ENCODE data around the gene NQO2. TPM values are rescaled to one million over a fixed set of nuclear protein-coding genes. Genes with fewer than 3 reads are reported as not detected.
A peak's percentile ranks its signal among the peaks of the same experiment; 100 is the strongest.
"Not testable (repeated sequence)": the region's sequence is repeated elsewhere in the genome, so short reads cannot be mapped to it uniquely, and the experiment has no call there.

Gene NQO2
- total RNA-seq, 1 donor from 2014 or later = 5.7 TPM

DNA sequence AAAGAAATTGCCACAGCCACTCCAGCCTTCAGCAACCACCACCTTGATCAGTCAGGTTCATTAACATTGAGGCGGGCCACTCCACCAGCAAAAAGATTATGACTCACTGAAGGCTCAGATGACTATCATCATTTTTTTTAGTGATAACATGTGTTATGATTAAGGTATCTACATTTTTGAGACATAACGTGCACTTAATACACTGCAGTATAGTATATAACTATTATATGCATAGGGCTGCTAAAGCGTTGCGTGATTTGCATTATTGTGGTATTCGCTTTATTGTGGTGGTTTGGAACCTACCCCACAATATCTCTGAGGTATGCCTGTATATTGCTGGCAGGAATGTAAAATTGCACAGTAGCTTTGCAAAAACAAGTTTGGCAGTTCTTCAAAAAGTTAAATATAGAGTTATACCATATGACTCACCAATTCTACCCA is 61.8 kb downstream of the NQO2 start:
- Histone ChIP-seq H3K4me3 (ENCODE audit: low read length in 3 of 3) (no peak overlapping the region), H3K27me3 (ENCODE audit: control insufficient read depth in 3 of 3, insufficient read depth in 3 of 3, low read length in 3 of 3) (no peaks in the 10 kb centered on the region), H3K9ac (ENCODE audit: low read depth in 1 of 3, low read length in 3 of 3) (no peak overlapping the region), H3K36me3 (ENCODE audit: control insufficient read depth in 3 of 3, insufficient read depth in 3 of 3, low read length in 3 of 3) (no peaks in the 10 kb centered on the region), H3K9me3 (ENCODE audit: control insufficient read depth in 3 of 3, low read length in 3 of 3) (no peaks in the 10 kb centered on the region), H3K27ac (ENCODE audit: low read depth, low read length) (no peak overlapping the region), H3K4me1 (ENCODE audit: control insufficient read depth in 3 of 3, insufficient read depth in 3 of 3, low read length in 3 of 3) (peaks cover 5 to 6% (median 5%) of the 10 kb centered on the region in 3 donors)

DNA sequence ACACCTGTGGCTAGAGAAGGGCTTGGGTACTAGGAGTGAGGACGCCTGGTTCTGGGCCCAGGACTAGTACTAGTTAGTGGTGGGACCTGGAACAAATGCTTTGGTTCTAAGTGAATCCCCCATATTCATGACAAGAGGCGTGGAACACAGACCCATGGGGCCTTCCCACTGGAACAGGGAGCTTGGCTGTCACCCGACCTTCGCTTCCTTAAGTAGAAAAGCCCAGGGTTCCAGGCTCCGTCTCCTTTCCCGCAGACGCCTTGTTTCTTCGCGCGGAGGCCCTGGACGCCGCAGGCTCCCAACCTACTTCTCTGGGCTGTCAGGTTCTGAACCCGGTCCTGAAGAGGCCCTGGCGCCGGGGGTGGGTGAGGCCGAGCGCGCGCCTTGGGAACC is 63.6 kb downstream of the NQO2 start:
- Histone ChIP-seq H3K4me3 (ENCODE audit: low read length in 3 of 3) (peak overlapping the region in 2 of 3 donors; percentile 51 to 88), H3K27ac (ENCODE audit: low read depth, low read length) (peak overlapping the region; percentile 83), H3K9ac (ENCODE audit: low read depth in 1 of 3, low read length in 3 of 3) (peak overlapping the region in 2 of 3 donors; percentile 64 to 89)
- not testable (repeated sequence) for H3K4me1 ChIP-seq (ENCODE audit: control insufficient read depth in 3 of 3, insufficient read depth in 3 of 3, low read length in 3 of 3); H3K9me3 ChIP-seq (ENCODE audit: control insufficient read depth in 3 of 3, low read length in 3 of 3); H3K36me3 ChIP-seq (ENCODE audit: control insufficient read depth in 3 of 3, insufficient read depth in 3 of 3, low read length in 3 of 3); H3K27me3 ChIP-seq (ENCODE audit: control insufficient read depth in 3 of 3, insufficient read depth in 3 of 3, low read length in 3 of 3)

DNA sequence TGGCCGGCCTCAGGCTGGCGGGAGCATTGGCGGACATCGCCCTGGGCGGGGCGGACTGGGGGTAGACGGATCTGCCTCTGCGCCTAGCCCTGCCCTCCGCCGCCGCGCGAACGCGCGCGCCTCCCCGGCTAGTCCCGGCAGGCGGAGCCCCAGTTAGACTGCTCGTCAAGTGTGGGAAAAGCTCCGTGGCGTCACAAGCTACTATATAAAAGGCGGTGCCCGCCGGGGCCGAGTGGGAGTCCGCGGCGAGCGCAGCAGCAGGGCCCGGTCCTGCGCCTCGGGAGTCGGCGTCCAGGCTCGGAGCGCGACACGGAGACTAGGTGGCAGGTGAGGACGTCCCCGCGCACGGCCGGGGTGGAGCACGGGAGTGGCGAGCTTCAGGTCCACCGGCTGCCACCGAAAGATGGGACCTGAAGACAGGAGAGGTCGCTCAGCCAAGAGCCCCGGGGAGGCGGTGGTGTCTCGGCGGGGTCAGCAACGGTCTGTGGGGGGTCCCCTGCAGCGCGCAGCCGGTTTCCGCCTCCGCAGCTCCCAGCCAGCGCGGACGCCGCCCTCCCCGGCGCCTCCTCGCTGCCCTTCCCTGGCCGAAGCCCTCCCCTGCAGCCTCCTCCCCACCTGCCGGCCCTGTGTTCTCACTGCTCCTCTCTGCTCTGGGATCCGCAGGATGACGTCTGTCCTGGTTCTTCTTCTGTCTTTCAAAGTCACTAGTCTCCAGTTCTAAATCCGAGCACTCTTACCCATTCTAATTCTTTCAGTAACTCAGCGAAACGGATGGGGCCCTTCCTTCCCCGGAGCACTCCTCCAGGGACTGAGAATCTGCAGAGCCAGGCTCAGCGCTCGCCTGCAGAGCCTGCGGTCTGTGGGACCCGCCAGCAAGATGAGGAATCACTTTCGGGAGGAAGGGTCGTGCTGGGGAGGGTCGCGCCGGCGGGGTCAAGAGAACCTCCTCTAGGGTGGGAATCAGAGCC is 64.3 kb downstream of the NQO2 start:
- no peaks in the 10 kb centered on the region for H3K27me3 ChIP-seq (ENCODE audit: control insufficient read depth in 3 of 3, insufficient read depth in 3 of 3, low read length in 3 of 3)
- no peaks in the 10 kb centered on the region for H3K9me3 ChIP-seq (ENCODE audit: control insufficient read depth in 3 of 3, low read length in 3 of 3)
- peak overlapping the region; percentile 80 to 89 (median 88) for H3K4me3 ChIP-seq (ENCODE audit: low read length in 3 of 3)
- H3K36me3 ChIP-seq (ENCODE audit: control insufficient read depth in 3 of 3, insufficient read depth in 3 of 3, low read length in 3 of 3) = no peaks in the 10 kb centered on the region
- H3K9ac ChIP-seq (ENCODE audit: low read depth in 1 of 3, low read length in 3 of 3) = peak overlapping the region; percentile 78 to 89 (median 80)
- H3K27ac ChIP-seq (ENCODE audit: low read depth, low read length) = peak overlapping the region; percentile 83
- peaks cover 5 to 9% (median 5%) of the 10 kb centered on the region in 3 donors for H3K4me1 ChIP-seq (ENCODE audit: control insufficient read depth in 3 of 3, insufficient read depth in 3 of 3, low read length in 3 of 3)

DNA sequence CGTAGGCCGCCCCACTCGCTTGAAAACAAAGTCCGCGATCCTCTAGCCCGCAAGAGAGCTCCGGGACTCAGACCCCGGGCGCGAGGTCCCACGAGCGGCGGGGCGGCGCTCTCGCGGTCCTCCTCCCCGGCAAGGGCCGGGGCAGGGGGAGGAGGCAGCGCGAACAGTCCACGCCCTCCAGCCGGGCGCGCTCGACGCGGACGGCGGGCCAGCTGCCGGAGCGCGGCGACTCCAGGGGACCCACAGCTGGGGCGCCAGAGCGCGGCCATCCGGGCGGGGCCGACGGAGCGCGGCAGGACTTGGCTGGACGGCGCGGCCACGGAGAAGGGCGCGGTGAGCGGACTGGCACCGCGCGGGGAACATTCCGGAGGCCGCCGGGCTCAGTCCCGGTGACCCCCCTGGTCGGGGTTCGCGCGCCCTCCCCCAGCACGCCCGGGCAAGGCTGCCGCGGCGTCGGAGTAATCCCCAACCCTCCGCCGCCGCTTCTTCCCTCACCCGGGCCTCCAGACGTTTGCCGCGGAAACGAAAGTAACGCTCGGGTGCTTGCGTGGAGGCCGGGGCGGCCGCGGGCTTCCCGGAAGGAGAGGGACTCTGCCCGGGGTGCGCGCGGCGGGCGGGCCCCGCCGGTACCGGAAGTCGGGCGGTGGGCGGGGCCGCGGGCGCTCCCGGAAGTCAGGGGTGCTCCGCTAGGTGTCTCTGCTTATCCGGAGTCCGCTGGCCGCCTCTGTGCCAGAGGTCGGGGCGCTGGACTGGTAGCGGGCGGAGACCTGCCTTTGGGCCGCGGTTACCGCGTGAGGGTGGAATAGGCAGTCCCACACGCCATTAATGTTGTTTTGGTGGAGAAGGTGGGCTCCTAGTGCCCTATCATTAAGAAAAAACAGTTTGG is 68.9 kb downstream of the NQO2 start, which contains the start of gene RIPK1:
Gene RIPK1 (plus strand): TSS at position 166 of the 886 bp plus-strand sequence. CDS start 8,330 bp downstream, outside the sequence.
- Histone ChIP-seq H3K4me1 (ENCODE audit: control insufficient read depth in 3 of 3, insufficient read depth in 3 of 3, low read length in 3 of 3) (peaks cover 12 to 18% (median 14%) of the 10 kb centered on the region in 3 donors), H3K9me3 (ENCODE audit: control insufficient read depth in 3 of 3, low read length in 3 of 3) (no peaks in the 10 kb centered on the region), H3K27ac (ENCODE audit: low read depth, low read length) (peak within 1 kb of the TSS; percentile 97), H3K36me3 (ENCODE audit: control insufficient read depth in 3 of 3, insufficient read depth in 3 of 3, low read length in 3 of 3) (no peaks in the 10 kb centered on the region), H3K27me3 (ENCODE audit: control insufficient read depth in 3 of 3, insufficient read depth in 3 of 3, low read length in 3 of 3) (no peaks in the 10 kb centered on the region), H3K9ac (ENCODE audit: low read depth in 1 of 3, low read length in 3 of 3) (peak within 1 kb of the TSS; percentile 96 to 97 (median 97)), H3K4me3 (ENCODE audit: low read length in 3 of 3) (peak within 1 kb of the TSS; percentile 79 to 91 (median 90))

Small RNA genes lying within 50 kb of the gene (small RNA-seq; reads per million reads assigned to genes)
- not detected for gene AL133351.4

Other genes starting within 250 kb of the NQO2 start
- 5.7 TPM for gene MYLK4, start 249.0 kb upstream of the NQO2 start, total RNA-seq
- gene WRNIP1, start 234.5 kb upstream of the NQO2 start, total RNA-seq = 27.7 TPM
- gene SERPINB1, start 158.0 kb upstream of the NQO2 start, total RNA-seq = 11.5 TPM
- gene SERPINB9, start 96.6 kb upstream of the NQO2 start, total RNA-seq = 3.1 TPM
- gene SERPINB6, start 28.3 kb upstream of the NQO2 start, total RNA-seq = 52.7 TPM
- 14.6 TPM for gene RIPK1, start 68.6 kb downstream of the NQO2 start, total RNA-seq
- gene BPHL, start 118.8 kb downstream of the NQO2 start, total RNA-seq = 17.7 TPM
- 59.0 TPM for gene TUBB2A, start 157.7 kb downstream of the NQO2 start, total RNA-seq
- gene TUBB2B, start 227.8 kb downstream of the NQO2 start, total RNA-seq = 104 TPM

All from skeletal muscle tissue (tissue), 5 donors.